T-helper 17 cell (primary cell): ENCODE results near the gene NUDCD3. TPM values are rescaled to one million over a fixed set of nuclear protein-coding genes. Genes with fewer than 3 reads are reported as not detected.
"Not testable (repeated sequence)": the region's sequence is repeated elsewhere in the genome, so short reads cannot be mapped to it uniquely, and the experiment has no call there.

Experiments
- ATAC-seq: fragments of 150-1000 bp; cut with Tn5 transposase; 2 replicates; pipeline ENCODE4 v1.10.0; 2021; ENCODE audit warnings: mild to moderate bottlenecking, moderate library complexity
- DNase-seq, 3 donors: peaks; one replicate each; pipeline versions ENCODE4 v3.0.0 to v3.0.0-alpha.2; 2020 to 2021
- H3K9me3 ChIP-seq: one replicate; pipeline ENCODE4 v1.7.0; 2013; ENCODE audit warnings: low read length, mild to moderate bottlenecking; ENCODE audit not compliant: control insufficient read depth, poor library complexity, severe bottlenecking
- H3K27ac Mint-ChIP-seq: one replicate; pipeline ENCODE4 v1.8.0; 2022; ENCODE audit warnings: mild to moderate bottlenecking, moderate library complexity, mixed read lengths
- H3K27me3 Mint-ChIP-seq: one replicate; pipeline ENCODE4 v1.8.0; 2022; ENCODE audit warnings: mixed read lengths
- H3K36me3 Mint-ChIP-seq: one replicate; pipeline ENCODE4 v1.8.0; 2022; ENCODE audit warnings: low read depth, mixed read lengths
- H3K4me1 Mint-ChIP-seq: one replicate; pipeline ENCODE4 v1.8.0; 2022; ENCODE audit warnings: mild to moderate bottlenecking, mixed read lengths
- H3K4me3 Mint-ChIP-seq: one replicate; pipeline ENCODE4 v1.8.0; 2022; ENCODE audit warnings: mild to moderate bottlenecking, moderate library complexity, mixed read lengths
- total RNA-seq, 4 donors: library from RNA in 2 of 4; stranded (reverse) in 2 of 4; gene quantifications; one replicate each; pipeline ENCODE4 v1.2.3 and lab custom pipeline; 2022 to 2026

The NUDCD3 gene
- total RNA-seq, 2 donors from 2014 or later = 61.4 to 69.2 TPM

DNA sequence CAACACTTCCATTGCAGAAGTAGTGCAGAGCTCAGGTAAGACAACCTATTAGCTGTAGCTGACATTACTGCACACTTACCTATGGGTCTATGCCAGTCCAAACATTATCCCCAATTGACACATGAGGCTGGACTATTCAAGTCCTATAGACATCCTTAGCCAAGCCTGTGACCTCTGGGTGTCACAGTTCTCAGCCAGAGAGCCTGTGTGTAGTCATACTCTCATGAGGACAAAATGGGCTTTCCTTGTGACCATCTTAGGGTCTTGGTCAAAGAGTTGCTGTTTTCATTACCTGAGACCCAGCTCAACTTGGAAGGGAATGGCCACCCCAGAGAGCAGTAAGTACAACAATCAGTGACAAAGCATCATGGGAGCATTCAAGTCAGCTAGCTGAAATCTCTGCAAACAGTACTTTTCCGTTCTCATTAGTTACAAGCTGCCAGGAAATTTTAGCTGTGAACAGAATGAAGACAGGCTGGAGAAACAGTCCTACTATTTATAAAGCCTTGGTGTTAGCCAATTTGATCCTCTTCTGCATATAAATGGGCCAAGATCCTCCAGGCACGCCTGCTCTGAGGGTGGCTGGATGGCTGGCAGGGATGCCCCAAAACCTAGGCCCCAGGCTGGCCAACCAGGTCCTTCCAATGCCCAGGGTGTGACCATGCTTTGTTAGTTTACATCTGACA is 44.3 kb downstream of the NUDCD3 start:
- ATAC-seq = no peak
- H3K27ac Mint-ChIP-seq = no peak overlapping the region
- no peaks in the 10 kb centered on the region for H3K9me3 ChIP-seq
- DNase-seq = no peak
- H3K36me3 Mint-ChIP-seq = peaks cover 15% of the 10 kb centered on the region
- no peaks in the 10 kb centered on the region for H3K27me3 Mint-ChIP-seq
- no peak overlapping the region for H3K4me3 Mint-ChIP-seq
- H3K4me1 Mint-ChIP-seq = peaks cover 37% of the 10 kb centered on the region

DNA sequence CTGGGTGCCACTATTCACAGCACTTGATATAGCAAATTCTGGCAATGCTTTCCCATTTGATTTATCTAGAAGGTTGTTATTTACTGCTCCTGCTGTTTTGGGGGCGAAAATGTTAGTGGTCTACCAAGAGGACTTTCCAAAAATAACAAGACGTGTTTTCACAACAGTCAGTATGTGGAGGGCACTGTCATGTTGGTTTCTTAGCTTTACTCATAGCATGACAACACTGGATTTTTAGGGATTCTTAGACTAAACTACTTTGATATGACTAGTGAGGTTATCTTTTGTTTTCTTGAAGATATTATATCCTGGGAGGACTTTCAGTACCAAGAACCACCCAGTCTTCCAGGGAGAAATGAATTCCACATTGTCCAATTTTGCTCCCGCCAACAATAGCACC is 49.4 kb downstream of the NUDCD3 start:
- H3K27me3 Mint-ChIP-seq = no peaks in the 10 kb centered on the region
- no peak for DNase-seq
- no peaks in the 10 kb centered on the region for H3K9me3 ChIP-seq
- peaks cover 46% of the 10 kb centered on the region for H3K4me1 Mint-ChIP-seq
- peak overlapping the region; percentile 75 for H3K27ac Mint-ChIP-seq
- H3K4me3 Mint-ChIP-seq = no peak overlapping the region
- H3K36me3 Mint-ChIP-seq = peaks cover 8% of the 10 kb centered on the region
- ATAC-seq = no peak

DNA sequence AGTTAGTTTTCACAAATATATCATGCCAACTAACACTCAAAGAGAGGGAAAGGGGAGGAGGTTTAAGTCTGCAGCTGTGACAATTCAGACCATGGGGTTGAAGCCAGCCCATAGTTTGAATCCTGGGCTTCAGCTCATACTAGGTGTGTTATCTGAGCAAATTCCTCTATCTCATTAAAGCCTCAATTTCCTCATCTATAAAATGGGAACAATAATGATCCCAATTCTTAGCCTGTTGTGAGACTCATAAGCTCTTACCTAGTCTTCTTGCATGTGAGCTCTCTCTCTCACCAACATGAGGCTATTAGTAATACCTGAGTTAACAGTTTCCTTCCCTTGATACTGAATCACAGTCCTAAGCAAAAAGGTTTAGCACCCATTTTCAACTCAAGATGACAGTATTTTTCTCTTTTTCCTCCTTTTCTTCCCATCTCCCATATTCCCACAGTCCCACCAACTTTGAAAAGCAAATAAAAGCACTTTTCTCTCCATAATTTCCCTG is 49.8 kb downstream of the NUDCD3 start:
- no peaks in the 10 kb centered on the region for H3K9me3 ChIP-seq
- peak overlapping the region; percentile 75 for H3K27ac Mint-ChIP-seq
- no peaks in the 10 kb centered on the region for H3K27me3 Mint-ChIP-seq
- ATAC-seq = no peak
- DNase-seq = no peak
- peaks cover 8% of the 10 kb centered on the region for H3K36me3 Mint-ChIP-seq
- H3K4me1 Mint-ChIP-seq = peaks cover 48% of the 10 kb centered on the region
- no peak overlapping the region for H3K4me3 Mint-ChIP-seq

DNA sequence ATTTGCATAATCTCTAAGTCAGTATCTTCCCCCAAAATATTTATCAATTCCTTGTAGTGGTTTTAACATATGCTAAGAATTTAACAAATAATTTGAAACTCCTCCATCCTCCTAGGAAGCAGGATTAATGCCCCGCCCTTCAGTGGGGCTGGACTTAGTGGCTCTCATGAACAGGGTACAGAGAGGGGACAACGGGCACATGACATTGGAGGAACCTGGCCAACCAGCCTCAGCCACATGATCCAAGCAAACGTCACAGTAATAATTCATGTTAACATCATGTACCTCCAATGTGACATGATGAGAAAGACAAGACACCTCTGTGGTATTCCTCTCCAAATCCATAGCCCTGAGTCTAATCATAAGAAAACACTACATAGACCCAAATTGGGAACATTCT is 50.5 kb downstream of the NUDCD3 start:
- DNase-seq (no peak), ATAC-seq (no peak)
- H3K36me3 Mint-ChIP-seq = peaks cover 6% of the 10 kb centered on the region
- no peak overlapping the region for H3K4me3 Mint-ChIP-seq
- no peaks in the 10 kb centered on the region for H3K27me3 Mint-ChIP-seq
- no peaks in the 10 kb centered on the region for H3K9me3 ChIP-seq
- no peak overlapping the region for H3K27ac Mint-ChIP-seq
- H3K4me1 Mint-ChIP-seq = peaks cover 47% of the 10 kb centered on the region

DNA sequence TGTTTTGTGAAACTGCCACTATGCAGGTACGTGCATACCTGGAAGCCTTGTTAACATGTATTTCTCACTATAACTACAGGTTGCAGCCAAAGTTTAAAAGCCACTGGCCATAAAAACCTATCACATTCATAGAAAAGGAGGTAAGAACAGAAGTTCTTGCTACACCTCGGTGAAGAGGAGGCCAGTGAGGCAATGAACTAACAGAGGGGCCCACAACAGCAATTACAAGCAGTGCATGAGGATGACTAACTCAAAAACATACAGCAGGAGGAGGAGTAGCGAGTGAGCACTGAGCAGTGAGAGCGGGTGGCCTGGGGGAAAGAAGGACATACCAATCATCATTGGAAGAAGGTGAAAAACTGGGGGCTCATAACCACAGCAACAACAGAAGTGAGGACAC is 51.6 kb downstream of the NUDCD3 start:
- H3K27me3 Mint-ChIP-seq = no peaks in the 10 kb centered on the region
- no peak for ATAC-seq
- DNase-seq = no peak
- H3K36me3 Mint-ChIP-seq = peaks cover 3% of the 10 kb centered on the region
- H3K4me1 Mint-ChIP-seq = peaks cover 50% of the 10 kb centered on the region
- H3K27ac Mint-ChIP-seq = no peak overlapping the region
- H3K4me3 Mint-ChIP-seq = no peak overlapping the region
- no peaks in the 10 kb centered on the region for H3K9me3 ChIP-seq

DNA sequence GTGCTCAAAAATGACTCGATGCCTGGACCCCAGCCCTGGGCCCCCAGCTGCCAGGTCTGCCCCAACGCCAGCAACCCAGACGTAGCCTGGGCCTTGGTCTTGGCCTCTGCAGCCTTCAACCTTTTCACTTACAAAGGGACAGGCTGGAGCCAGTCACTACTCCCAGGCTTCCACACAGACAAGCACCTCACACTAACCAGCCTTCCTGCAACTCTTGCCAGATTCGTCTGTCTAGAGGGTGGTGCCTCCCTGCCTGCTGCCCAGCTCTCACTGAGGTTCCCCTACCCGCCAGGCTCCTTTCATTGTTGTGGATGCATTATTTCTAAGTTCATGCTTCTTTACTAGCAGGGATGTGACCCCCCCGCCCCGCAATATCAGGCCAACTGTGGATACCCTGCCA is 56.3 kb downstream of the NUDCD3 start:
- ATAC-seq (no peak), DNase-seq (no peak)
- no peaks in the 10 kb centered on the region for H3K9me3 ChIP-seq
- Mint-ChIP-seq H3K27me3 (no peaks in the 10 kb centered on the region), H3K4me1 (peaks cover 43% of the 10 kb centered on the region), H3K27ac (peak overlapping the region; percentile 21), H3K36me3 (peaks cover 4% of the 10 kb centered on the region), H3K4me3 (no peak overlapping the region)

DNA sequence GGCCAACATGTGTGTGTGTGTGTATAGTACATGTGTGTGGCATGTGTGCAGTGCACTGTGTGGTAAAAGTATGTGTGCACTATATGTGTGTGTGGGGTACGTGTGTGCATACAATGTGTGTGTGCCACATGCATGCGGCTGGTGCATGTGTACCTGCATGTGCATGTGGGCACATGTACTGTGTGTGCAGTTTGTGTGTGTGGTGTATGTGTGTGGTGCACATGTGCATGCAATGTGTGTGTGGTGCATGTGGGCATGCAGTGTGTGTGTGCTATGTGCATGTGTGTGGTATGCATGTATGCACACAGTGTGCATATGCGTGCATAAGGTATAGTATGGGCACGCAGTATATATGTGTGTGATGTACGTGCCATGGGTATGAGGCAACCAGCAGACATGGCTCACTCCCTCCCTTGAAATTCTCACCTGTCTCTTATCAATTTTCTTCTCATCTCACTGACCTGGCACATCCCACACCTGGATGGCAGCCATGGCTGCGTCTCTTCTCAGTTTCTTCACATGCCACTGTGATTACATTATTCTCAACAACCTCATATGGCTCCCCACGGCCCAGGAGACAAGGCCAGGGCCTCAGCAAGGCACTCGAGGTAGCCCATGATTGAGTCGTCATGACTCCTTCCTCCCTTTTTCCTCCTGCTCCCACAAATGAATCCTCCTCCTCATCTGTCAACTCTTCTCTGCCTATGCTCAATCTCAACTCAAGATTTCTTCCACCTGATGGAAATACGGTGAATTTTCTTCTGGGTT is 57.0 kb downstream of the NUDCD3 start:
- H3K27ac Mint-ChIP-seq = peak overlapping the region; percentile 61
- H3K36me3 Mint-ChIP-seq = peaks cover 4% of the 10 kb centered on the region
- no peak for ATAC-seq
- no peaks in the 10 kb centered on the region for H3K9me3 ChIP-seq
- peaks cover 40% of the 10 kb centered on the region for H3K4me1 Mint-ChIP-seq
- no peaks in the 10 kb centered on the region for H3K27me3 Mint-ChIP-seq
- no peak overlapping the region for H3K4me3 Mint-ChIP-seq
- DNase-seq = no peak

DNA sequence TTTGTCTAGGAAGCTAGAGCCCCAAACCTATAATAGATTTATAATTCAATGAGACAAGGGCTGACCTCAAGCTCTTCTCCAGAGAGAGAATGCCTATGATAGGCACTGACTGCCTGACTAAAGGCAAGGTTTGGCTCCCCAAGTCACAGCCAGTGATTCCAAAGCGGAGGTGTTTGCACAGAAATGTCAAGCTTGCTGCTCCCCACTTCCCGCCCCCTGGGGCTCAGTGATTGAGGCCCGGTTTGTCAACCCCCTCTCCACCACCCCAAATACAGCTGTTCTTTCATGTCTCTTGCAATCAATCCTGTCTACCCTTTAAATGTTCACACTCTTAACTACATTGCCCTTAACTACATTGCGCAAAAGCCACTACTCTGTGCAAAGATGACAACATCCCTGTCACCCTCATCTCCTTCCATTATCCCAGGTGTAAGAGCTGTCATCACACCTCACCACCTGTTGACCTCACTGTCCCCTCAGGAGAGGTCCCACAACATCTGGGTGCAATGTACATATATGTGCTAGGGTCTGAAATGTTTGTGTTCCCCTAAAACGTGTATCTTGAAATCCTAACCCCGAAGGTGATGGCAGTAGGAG is 58.0 kb downstream of the NUDCD3 start:
- Mint-ChIP-seq H3K4me3 (no peak overlapping the region), H3K27ac (no peak overlapping the region), H3K27me3 (no peaks in the 10 kb centered on the region), H3K4me1 (peaks cover 40% of the 10 kb centered on the region), H3K36me3 (peaks cover 4% of the 10 kb centered on the region)
- no peaks in the 10 kb centered on the region for H3K9me3 ChIP-seq
- no peak for ATAC-seq
- no peak for DNase-seq

DNA sequence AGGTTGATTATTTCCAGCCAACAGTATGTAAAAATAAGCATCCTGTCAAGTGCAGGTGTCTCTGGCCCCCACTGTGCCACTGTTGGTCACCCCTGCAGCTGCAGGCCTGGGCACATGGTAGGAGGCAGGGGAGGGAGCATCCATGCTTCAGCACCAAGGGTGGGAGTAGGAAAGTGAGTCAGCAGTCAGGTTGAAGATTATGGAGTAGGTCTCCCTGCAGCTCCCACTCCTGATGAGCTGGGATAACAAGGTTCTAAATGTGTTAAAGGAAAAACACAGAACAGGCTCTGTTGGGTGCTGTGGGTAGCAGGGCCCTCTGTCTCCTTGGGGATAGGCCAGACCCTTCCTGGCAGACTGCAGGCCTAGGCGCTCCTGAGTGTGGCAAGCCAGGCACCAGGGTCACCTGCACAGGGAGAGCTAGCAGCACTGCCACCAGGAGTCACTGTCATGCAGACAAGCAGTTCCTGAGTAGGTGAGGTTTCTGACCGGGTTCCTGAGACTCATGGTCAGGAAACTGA is 59.3 kb downstream of the NUDCD3 start:
- DNase-seq = no peak
- H3K4me1 Mint-ChIP-seq = peaks cover 37% of the 10 kb centered on the region
- peaks cover 4% of the 10 kb centered on the region for H3K36me3 Mint-ChIP-seq
- ATAC-seq = no peak
- peak overlapping the region; percentile 39 for H3K27ac Mint-ChIP-seq
- H3K27me3 Mint-ChIP-seq = no peaks in the 10 kb centered on the region
- no peaks in the 10 kb centered on the region for H3K9me3 ChIP-seq
- no peak overlapping the region for H3K4me3 Mint-ChIP-seq

DNA sequence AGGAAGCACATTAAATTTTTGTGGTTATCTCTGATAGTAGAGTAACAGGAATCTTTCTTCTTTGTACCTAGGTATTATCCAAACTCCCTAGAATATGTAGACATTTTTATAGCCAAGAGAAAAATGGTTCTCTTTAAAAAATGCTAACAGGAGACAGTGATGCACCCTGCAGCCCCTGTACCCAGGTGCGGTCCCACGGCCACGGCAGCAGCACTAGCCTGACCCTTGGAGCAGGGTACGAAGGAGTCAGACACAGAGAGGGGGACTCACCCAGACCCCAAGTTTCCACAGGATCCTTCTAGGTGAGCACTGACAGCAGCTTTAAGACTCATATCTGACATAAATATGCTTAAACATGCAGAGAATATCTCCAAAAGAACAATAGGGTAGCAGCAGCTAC is 60.4 kb downstream of the NUDCD3 start:
- Mint-ChIP-seq H3K27me3 (no peaks in the 10 kb centered on the region), H3K27ac (no peak overlapping the region), H3K36me3 (peaks cover 4% of the 10 kb centered on the region), H3K4me3 (no peak overlapping the region), H3K4me1 (peaks cover 33% of the 10 kb centered on the region)
- H3K9me3 ChIP-seq = no peaks in the 10 kb centered on the region
- ATAC-seq (no peak), DNase-seq (no peak)

DNA sequence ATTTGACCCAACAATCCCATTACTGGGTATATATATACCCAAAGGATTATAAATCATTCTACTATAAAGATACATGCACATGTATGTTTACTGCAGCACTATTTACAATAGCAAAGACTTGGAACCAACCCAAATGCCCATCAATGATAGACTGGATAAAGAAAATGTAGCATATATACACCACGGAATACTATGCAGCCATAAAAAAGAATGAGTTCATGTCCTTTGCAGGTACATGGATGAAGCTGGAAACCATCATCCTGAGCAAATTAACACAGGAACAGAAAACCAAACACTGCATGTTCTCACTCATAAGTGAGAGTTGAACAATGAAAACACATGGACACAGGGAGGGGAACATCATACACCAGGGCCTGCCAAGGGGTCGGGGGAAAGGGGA is 65.7 kb downstream of the NUDCD3 start:
- not testable (repeated sequence) for DNase-seq, H3K9me3 ChIP-seq, H3K27ac Mint-ChIP-seq, H3K27me3 Mint-ChIP-seq, H3K36me3 Mint-ChIP-seq, H3K4me3 Mint-ChIP-seq, ATAC-seq
- H3K4me1 Mint-ChIP-seq = peaks cover 51% of the 10 kb centered on the region

DNA sequence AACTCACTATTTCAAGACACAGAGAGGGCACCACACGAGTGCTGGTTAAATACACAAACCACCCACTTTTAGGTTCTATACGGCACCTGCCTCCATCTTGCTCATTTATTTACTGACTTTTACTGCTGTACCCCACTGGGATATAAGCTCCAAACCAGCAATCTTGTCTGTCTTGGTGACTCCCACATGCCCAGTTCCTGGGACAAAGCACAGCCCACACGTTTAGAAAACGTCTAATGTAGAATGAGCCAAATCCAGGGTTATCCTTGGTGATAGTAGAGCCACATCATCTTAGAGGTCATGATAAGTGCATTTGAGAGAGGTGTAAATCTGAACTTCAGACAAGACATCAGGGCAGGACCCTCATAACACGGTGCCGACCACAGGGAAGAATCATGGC is 73.5 kb downstream of the NUDCD3 start:
- peaks cover 39% of the 10 kb centered on the region for H3K4me1 Mint-ChIP-seq
- DNase-seq = no peak

DNA sequence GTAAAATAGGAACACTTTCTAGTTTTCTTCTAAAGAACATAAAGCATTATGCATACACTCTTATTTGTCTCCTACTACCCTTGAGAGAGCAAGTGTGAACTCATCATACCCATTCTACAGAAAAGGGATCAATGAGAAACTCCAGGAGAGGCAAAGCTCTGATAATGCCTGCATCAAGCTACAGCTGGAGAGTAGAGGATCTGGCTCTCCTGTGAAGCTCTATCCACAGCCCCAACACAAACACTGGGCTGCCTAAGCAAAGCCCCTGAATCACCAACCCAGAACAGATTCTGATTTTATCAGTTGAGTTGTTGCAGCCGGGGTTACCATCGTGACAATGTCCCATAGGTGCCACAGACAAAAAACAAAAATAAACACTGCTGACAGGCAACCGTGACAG is 74.9 kb downstream of the NUDCD3 start:
- Mint-ChIP-seq H3K36me3 (peaks cover 4% of the 10 kb centered on the region), H3K4me1 (peaks cover 27% of the 10 kb centered on the region), H3K4me3 (no peak overlapping the region), H3K27ac (peak overlapping the region; percentile 57), H3K27me3 (no peaks in the 10 kb centered on the region)
- ATAC-seq (no peak), DNase-seq (no peak)
- H3K9me3 ChIP-seq = no peaks in the 10 kb centered on the region

More for the DNA sequence above, 73.5 kb downstream of the NUDCD3 start:
- Mint-ChIP-seq H3K4me3 (no peak overlapping the region), H3K36me3 (peaks cover 4% of the 10 kb centered on the region), H3K27ac (peak overlapping the region; percentile 41), H3K27me3 (no peaks in the 10 kb centered on the region)
- no peaks in the 10 kb centered on the region for H3K9me3 ChIP-seq
- no peak for ATAC-seq
